ENCODE results near the gene C18orf32. TPM values are rescaled to one million over a fixed set of nuclear protein-coding genes. Genes with fewer than 3 reads are reported as not detected.
"Not testable (repeated sequence)": the region's sequence is repeated elsewhere in the genome, so short reads cannot be mapped to it uniquely, and the experiment has no call there.

Gene C18orf32
- total RNA-seq, 1 donor from 2014 or later: 48.6 TPM

DNA sequence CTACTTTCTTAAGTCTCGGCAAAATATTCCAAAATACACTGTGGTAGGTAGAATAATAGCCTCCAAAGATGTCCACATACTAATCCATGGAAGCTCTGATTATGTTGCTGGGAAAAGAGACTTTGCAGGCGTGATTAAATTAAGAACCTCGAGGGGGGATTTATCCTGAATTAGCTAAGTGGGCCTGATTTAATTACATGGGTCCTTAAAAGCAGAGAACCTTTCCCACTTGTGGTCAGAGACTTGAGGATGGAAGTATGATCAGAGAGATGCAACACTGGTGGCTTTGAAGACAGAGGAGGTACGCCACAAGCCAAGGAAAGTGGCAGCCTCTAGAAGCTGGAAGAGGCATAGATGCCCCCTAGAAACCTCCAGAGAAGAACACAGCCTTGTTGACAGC lies 29.4 kb downstream of the C18orf32 start:
- Mint-ChIP-seq H3K4me3 (ENCODE audit: unreplicated experiment) (no peak overlapping the region), H3K36me3 (ENCODE audit: low read depth) (no peaks in the 10 kb centered on the region), H3K27ac (ENCODE audit: unreplicated experiment) (no peak overlapping the region), H3K27me3 (ENCODE audit: low read depth) (no peaks in the 10 kb centered on the region), H3K4me1 (ENCODE audit: low read depth) (peaks cover 31% of the 10 kb centered on the region), H3K9me3 (ENCODE audit: low read depth) (no peaks in the 10 kb centered on the region)
- TF ChIP-seq, protein P1, sequence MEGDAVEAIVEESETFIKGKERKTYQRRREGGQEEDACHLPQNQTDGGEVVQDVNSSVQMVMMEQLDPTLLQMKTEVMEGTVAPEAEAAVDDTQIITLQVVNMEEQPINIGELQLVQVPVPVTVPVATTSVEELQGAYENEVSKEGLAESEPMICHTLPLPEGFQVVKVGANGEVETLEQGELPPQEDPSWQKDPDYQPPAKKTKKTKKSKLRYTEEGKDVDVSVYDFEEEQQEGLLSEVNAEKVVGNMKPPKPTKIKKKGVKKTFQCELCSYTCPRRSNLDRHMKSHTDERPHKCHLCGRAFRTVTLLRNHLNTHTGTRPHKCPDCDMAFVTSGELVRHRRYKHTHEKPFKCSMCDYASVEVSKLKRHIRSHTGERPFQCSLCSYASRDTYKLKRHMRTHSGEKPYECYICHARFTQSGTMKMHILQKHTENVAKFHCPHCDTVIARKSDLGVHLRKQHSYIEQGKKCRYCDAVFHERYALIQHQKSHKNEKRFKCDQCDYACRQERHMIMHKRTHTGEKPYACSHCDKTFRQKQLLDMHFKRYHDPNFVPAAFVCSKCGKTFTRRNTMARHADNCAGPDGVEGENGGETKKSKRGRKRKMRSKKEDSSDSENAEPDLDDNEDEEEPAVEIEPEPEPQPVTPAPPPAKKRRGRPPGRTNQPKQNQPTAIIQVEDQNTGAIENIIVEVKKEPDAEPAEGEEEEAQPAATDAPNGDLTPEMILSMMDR (IDR thresholded peaks at IDR 0.05): no peak
- no peak for DNase-seq (ENCODE audit: low spot score)

DNA sequence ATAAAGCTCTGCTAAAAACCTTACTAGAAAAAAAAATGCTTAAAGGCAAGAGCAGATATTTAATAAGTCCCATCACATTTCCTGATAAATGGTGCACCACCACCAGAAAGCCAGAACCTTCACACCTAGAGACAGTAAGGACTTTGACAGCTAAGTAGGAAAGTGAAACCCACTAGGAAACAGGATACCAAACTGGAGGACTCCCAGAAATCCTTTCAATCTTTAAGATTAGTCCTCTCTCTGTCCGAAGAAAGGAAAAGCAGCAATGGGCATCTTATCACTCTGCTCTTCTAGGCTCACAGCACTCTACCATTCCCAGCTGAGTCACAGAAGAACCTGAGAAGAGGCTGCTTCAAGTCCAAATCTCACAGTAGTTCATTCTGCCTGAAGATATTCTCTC lies 30.2 kb downstream of the C18orf32 start:
- Mint-ChIP-seq H3K27ac (ENCODE audit: unreplicated experiment) (no peak overlapping the region), H3K4me1 (ENCODE audit: low read depth) (peaks cover 31% of the 10 kb centered on the region), H3K36me3 (ENCODE audit: low read depth) (peaks cover 2% of the 10 kb centered on the region), H3K4me3 (ENCODE audit: unreplicated experiment) (no peak overlapping the region), H3K9me3 (ENCODE audit: low read depth) (no peaks in the 10 kb centered on the region), H3K27me3 (ENCODE audit: low read depth) (no peaks in the 10 kb centered on the region)
- DNase-seq (ENCODE audit: low spot score): no peak
- TF ChIP-seq, protein P1 (IDR thresholded peaks at IDR 0.05): no peak

DNA sequence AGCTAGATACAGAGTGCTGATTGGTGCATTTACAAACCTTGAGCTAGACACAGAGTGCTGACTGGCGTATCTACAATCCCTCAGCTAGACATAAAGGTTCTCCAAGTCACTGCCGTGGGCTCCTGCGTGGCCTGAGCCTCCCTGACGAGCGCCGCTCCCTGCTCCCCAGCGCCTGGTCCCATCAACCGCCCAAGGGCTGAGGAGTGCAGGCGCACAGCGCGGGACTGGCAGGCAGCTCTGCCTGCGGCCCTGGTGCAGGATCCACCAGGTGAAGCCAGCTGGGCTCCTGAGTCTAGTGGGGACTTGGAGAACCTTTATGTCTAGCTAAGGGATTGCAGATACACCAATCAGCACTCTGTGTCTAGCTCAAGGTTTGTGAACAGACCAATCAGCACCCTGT lies 34.5 kb downstream of the C18orf32 start:
- not testable (repeated sequence) for H3K4me3 Mint-ChIP-seq (ENCODE audit: unreplicated experiment); DNase-seq (ENCODE audit: low spot score); H3K27ac Mint-ChIP-seq (ENCODE audit: unreplicated experiment); H3K27me3 Mint-ChIP-seq (ENCODE audit: low read depth); H3K36me3 Mint-ChIP-seq (ENCODE audit: low read depth); H3K4me1 Mint-ChIP-seq (ENCODE audit: low read depth)
- peaks cover 11% of the 10 kb centered on the region for H3K9me3 Mint-ChIP-seq (ENCODE audit: low read depth)

DNA sequence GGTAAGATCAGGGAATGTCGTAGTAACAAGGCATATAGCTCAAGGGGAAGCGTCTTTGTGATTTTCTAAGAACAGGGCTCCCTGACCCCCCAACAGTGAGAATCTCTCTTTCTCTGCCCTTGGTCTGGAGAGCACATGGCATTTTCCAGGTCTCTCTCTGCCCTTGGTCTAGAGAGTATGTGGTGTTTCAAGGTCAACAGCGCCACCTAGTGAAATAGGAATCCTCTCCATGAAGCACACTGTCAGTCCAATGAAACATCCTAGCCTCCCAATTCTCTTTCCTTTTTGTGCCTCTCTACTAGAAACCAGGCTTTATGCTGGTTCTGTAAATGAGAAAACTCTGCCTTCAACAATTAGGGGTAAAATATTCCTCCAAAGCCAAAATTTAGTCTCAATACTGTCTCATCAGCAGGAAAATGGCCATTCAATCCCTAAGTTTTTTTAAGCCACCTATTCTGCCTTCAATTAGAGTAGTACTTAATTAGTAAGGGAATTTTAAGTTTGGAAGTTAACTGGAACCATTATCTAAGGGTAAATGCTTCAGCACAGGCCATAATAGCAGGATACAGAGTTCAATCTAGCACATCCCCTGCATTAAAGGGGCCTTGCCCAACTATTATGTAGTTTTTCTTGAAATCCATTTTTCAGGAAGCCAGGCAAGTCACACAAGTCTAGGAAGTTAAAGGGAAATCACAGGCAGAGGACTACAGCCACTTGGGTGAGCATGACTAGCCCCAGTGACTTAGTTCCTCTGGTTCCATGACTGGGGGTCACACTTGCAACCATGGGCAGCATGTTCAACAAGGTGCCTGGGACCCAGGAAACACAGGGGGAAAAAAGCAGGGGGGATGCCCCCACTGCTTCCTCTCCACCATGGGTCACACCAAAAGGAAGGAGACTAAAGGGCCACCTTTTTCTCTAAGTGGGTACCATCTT lies 39.0 kb downstream of the C18orf32 start:
- peaks cover 20% of the 10 kb centered on the region for H3K9me3 Mint-ChIP-seq (ENCODE audit: low read depth)
- no peaks in the 10 kb centered on the region for H3K4me1 Mint-ChIP-seq (ENCODE audit: low read depth)
- H3K27me3 Mint-ChIP-seq (ENCODE audit: low read depth): no peaks in the 10 kb centered on the region
- no peak for DNase-seq (ENCODE audit: low spot score)
- TF ChIP-seq, protein P1 (IDR thresholded peaks at IDR 0.05): peak; percentile 78
- peaks cover 10% of the 10 kb centered on the region for H3K36me3 Mint-ChIP-seq (ENCODE audit: low read depth)
- H3K4me3 Mint-ChIP-seq (ENCODE audit: unreplicated experiment): no peak overlapping the region
- H3K27ac Mint-ChIP-seq (ENCODE audit: unreplicated experiment): no peak overlapping the region

DNA sequence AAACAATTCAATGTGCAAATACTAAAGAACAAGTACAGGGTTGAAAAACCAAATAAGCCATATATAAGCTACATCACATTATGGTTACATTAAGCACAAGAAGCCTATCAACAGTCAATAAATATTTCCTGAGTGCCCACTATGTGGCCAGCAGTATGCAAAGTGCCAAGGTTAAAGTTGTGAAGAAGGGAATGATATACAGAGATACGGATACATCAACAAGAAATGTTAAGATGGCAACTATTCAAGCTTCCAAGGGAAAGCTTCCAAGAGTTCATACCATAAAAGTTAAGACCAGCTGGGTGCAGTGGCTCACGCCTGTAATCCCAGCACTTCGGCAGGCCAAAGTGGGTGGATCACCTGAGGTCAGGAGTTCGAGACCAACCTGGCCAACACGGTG lies 40.6 kb downstream of the C18orf32 start:
- TF ChIP-seq, protein P1 (IDR thresholded peaks at IDR 0.05): no peak
- no peaks in the 10 kb centered on the region for H3K27me3 Mint-ChIP-seq (ENCODE audit: low read depth)
- no peak for DNase-seq (ENCODE audit: low spot score)
- H3K9me3 Mint-ChIP-seq (ENCODE audit: low read depth): peaks cover 20% of the 10 kb centered on the region
- peaks cover 8% of the 10 kb centered on the region for H3K36me3 Mint-ChIP-seq (ENCODE audit: low read depth)
- no peaks in the 10 kb centered on the region for H3K4me1 Mint-ChIP-seq (ENCODE audit: low read depth)
- H3K4me3 Mint-ChIP-seq (ENCODE audit: unreplicated experiment): no peak overlapping the region
- no peak overlapping the region for H3K27ac Mint-ChIP-seq (ENCODE audit: unreplicated experiment)

DNA sequence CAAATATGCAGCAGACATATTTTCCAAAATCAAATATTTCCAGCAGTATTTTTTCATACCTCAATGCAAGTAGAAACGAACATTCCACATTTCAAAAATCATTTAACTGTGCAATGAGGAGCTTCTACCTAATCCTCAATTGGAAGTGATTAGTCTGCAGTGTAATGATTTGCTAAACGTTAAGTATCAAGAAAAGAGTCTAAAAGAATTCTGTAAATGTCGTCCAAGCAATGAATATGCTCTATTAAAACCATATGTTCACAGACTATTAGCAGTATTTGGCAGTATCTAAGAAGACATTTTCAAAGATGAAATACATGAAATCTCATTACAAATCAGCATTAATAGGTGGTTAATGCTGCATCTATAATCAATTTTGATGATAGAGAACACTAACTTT lies 42.5 kb downstream of the C18orf32 start:
- TF ChIP-seq, protein P1 (IDR thresholded peaks at IDR 0.05): no peak
- Mint-ChIP-seq H3K9me3 (ENCODE audit: low read depth) (peaks cover 20% of the 10 kb centered on the region), H3K4me3 (ENCODE audit: unreplicated experiment) (no peak overlapping the region), H3K27me3 (ENCODE audit: low read depth) (no peaks in the 10 kb centered on the region), H3K27ac (ENCODE audit: unreplicated experiment) (no peak overlapping the region), H3K36me3 (ENCODE audit: low read depth) (peaks cover 8% of the 10 kb centered on the region), H3K4me1 (ENCODE audit: low read depth) (no peaks in the 10 kb centered on the region)
- no peak for DNase-seq (ENCODE audit: low spot score)
